NCI-H82 (cell line): ENCODE measurements around the gene SPRN.
A peak's percentile ranks its signal among the peaks of the same experiment; 100 is the strongest.
"Not testable (repeated sequence)": the region's sequence is repeated elsewhere in the genome, so short reads cannot be mapped to it uniquely, and the experiment has no call there.

Experiments
- DNase-seq: peaks from one replicate; lab custom pipeline; 2025; lab: John Stamatoyannopoulos, UW

Gene SPRN

DNA sequence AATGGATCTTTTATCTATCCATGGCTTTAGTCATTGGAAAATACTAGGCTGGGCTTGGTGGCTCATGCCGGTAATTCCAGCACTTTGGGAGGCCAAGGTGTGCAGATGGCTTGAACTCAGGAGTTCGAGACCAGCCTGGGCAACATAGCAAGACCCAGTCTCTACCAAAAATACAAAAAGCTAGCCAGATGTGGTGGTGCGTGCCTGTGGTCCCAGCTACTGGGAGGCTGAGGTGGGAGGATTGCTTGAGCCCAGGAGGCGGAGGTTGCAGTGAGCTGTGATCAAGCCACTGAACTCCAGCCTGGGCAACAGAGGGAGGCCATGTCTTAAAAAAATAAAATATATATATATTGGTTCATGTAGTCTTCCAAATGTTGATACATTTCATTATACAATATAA, 37.5 kb downstream of the SPRN start:
- not testable (repeated sequence) for DNase-seq

DNA sequence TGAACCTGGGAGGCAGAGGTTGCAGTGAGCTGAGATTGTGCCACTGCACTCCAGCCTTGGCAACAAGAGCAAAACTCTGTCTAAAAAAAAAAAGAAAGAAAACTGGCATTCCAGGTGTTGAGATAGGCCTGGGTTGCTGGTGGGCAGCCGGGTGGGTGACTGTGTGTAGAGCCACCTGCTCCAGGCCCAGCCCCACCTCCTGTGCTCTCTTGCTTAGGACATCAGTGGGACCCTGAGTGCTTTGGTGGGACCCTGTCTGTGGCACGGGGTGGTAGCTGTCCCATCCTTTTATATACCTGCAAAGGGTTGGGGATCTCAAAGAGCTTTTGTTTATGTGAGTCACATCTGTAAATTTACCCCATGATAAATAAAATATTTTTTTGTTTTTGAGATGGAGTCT, 39.2 kb downstream of the SPRN start:
- DNase-seq, result no peak

DNA sequence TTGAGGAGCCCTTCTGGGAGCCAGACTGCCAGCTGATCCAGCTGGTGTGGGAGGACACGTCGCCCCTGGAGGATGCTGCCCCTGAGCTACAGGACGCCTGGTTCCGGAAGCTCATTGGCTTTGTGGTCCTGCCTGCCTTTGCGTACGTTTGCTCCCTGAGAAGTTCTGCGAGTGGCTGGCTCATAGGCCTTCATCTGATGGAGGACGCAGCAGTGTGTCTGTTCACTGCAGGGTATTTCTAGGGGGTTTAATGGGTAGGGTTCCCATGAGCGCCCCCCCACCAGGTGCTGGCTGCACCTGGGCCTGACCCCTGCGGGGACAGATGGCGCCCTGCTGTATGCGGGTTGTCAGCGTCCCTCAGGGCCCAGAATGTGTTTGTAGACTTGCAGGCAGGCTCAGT, 40.4 kb downstream of the SPRN start:
- no peak for DNase-seq

DNA sequence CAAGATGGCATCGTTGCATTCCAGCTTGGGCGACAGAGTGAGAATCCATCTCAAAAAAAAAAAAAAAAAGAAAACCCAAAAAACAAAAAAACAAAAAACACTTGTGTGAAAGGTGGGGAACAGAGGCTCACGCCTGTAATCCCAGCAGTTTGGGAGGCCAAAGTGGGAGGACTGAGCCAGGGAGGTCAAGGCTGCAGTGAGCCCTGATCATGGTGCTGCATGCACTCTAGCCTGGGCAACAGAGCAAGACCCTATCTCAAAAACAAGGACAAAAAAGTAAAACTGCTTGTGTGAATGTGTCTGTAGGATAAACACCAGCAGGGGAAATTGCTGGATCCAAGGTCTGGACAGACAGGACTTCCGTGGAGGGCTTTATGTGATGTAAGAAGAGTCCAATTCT, 40.9 kb downstream of the SPRN start:
- DNase-seq, result no peak

DNA sequence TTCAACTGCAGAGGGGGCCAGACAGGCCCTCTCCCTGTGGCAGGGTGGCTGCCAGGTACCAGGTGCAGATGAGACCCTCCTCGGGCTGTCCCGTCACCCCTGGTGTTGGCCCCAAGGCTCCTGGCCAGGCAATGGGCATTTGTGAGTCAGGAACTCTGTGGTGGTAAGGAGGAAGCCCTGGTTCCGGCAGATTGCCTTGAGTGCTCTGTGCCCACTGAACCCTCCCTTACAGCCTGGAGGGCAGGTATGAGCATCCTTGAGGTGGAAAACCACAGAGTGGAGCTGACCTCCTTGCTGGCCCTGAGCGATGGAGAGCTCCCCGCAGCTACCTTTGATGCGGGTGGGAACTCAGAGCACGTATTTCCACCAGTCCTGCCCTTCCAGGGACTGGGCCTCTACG, 43.4 kb downstream of the SPRN start:
- DNase-seq, result no peak

DNA sequence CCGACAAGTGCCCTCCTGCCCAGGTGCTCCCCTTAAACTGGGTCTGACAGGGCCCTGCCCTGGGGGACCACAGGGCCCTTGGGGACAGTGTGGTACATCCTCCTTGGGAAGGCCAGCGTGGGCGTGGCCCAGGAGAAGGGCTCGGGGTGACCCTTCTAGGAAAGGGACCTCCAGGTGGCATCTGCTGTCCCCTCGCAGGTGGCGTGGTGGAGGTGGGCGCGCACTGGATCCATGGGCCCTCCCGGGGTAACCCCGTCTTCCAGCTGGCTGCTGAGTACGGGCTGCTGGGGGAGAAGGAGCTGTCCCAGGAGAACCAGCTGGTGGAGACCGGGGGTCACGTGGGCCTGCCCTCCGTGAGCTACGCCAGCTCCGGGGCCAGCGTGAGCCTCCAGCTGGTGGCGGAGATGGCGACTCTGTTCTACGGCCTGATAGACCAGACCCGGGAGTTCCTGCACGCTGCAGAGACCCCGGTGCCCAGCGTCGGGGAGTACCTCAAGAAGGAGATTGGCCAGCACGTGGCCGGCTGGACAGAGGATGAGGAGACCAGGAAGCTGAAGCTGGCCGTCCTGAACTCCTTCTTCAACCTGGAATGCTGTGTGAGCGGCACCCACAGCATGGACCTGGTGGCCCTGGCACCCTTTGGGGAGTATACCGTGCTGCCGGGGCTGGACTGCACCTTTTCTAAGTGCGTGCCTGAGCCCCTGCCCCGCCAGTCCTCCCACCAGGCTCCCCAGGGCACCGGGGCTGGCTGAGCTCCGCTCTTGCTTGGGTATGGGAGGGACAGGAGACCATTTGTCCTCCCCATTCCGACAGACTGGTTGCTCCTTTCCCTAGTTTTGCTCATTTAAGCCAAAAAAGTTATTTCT, 44.4 kb downstream of the SPRN start:
- DNase-seq, result no peak

DNA sequence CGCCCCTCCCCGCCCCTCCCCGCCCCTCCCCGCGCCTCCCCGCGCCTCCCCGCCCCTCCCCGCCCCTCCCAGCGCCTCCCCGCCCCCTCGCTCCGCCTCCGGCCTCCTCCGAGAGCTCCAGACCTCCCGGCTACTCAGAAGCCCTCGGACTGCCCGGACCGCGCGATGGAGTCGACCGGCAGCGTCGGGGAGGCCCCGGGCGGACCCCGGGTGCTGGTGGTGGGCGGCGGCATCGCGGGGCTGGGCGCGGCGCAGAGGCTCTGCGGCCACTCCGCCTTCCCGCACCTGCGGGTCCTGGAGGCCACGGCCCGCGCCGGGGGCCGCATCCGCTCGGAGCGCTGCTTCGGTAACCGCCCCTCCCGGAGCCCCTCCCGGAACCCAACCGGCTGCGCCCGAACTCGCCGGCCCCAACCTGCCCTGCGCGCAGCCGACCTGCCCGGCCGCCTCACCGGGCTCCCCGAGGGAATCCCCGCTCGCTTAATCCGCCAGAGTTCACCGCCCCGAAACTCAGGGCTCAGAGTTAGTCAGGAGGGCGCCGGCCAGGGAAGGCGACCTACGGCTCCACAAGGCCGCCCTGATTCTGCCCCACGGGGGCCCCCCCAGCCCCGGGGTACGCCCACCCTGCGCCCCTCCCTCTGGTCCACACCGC, 45.1 kb downstream of the SPRN start, which contains the start of gene PAOX:
Gene PAOX, plus strand, starts transcription at position 111 of the 649 bp plus-strand sequence. Its CDS starts 55 bp downstream, at position 166.
- DNase-seq, result peak; percentile 40

DNA sequence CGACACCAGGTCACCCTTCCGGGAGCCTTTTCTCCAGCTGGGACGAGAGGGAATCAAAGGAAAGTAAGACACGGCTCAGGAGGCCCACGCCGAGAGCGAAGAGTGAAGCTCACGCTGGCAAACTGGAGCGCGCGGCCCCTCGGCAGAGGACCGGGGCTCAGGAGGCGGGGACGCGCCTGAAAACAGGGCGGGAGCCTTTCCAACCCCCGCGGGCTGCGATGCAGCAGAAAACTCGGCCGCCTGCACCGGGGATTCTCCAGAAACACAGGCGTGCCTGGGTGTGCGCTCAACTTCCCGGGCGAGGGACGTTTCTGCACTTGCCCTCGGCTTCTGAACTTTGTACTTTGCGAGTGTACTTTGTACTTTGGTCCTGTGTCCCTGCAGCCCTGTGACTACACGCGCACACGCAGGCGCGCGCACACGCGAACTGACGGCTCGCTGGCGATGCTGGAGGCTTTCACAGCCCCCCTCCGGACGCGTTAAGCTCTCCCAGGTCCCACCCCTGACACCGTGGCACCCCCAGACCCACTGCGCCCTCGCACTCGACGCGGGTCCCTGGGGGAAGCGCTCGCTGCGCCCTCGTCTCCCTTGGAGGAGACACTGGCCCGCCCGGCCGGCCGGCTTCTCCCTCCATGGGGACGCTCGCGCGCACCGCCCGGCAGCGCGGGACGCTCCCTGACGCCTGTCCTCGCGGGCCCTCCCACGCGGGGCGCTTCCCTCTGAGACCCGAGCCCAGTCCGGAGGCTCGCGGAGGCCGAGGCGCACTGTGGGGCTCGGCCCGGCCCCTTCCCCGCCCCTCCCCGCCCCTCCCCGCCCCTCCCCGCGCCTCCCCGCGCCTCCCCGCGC, 46.0 kb downstream of the SPRN start:
- peak; percentile 49 for DNase-seq

DNA sequence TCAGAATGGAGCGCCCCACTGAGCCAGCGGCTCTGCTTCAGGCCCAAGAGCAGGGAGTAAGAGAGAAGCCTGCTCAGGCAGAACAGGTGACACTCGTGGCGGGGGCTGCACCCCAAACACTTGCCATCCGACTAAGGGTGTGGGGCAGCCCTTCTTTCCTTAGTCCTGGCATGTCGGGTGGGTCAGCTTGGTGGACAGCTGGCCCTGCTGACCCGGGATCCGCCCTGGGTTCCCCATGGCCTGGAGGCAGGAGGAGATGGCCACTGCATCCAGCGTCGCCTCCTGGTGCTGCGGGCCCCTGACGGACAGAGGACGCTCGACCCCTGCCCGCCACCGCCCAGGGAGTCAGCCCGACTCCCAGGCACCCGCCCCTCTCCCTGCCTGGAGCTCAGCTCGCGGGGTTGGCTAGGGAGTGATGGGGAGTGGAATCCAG, 46.6 kb downstream of the SPRN start:
- DNase-seq, result no peak

DNA sequence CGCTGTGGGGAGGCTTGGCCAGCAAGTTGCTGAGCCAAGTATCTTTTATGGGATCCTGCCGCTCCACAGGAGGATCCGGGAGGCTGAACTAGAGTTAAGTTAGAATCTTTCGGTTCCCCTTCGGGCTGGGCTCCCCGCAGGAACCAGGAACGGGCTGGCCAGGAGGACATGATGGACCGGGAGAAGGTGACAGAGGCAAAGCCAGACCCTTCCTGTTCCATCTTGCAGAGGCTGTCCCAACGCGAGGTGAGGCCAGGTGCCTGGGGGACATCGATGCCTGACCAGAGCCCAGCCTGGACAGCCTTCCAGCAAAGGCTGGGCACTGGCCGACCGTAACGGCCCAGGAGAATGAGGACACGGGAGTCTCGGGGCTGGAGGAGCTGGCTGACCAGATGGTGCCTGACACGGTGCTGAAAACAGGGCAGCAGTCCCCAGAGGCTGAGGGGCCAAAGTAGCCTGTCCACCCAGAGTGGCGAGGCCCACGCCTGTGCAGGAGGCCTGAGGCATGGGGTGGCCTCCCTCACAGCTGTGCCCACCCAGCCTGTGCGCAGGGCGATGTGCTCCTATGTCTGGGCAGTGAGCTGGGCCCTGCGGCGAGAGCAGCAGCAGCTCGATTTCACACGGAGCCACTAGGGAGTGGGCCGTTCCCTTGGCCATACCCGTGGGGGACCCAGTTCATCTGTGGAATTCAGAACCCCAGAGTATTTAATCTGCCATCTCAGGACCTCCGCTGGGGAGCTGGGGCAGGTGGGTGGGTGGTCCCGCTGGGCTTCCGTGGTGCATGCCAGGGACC, 47.2 kb downstream of the SPRN start:
- DNase-seq, result no peak

DNA sequence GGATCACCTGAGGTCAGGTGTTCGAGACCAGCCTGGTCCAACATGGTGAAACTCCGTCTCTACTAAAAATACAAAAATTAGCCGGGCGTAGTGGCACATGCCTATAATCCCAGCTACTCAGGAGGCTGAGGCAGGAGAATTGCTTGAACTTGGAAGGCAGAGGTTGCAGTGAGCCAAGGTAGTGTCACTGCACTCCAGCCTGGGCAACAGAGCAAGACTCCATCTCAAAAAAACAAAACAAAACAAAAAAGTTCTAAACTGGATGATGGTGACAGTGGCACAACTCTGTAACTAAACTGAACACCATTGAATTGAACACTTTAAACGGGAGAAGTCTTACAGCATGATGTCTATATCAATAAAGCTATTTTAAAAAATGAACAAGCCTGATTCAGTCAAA, 48.2 kb downstream of the SPRN start:
- DNase-seq, result not testable (repeated sequence)

DNA sequence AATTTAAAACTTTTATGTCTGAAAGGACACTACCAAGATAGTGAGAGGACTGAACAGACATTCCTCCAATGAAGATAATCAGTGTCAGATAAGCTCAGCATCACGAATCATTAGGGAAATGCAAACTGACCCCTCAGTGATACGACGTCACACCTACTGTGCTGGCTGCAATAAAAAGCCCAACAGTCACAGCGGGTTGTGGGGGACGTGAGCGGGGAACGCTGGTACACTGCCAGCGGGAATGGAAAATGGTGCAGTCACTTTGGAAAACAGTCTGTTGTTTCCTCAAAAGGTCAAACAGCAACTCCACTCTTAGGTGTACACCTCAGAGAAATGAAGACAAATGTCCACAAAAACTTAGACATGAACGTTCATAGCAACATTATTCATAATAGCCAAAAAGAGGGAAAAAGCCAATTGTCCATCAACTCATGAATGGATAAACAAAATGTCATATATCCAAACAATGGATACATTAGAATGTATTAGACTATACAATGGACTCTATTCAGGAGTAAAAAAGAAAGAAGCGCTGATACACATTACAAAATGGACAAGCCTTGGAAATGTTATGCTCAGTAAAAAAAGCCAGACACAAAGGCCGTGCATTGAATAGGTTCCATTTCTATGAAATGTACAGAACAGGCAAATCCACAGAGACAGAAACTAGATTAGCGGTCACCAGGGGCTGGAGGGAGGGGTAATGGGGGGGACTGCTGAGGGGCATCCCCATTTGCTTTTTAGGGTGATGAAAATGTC, 48.9 kb downstream of the SPRN start:
- no peak for DNase-seq

DNA sequence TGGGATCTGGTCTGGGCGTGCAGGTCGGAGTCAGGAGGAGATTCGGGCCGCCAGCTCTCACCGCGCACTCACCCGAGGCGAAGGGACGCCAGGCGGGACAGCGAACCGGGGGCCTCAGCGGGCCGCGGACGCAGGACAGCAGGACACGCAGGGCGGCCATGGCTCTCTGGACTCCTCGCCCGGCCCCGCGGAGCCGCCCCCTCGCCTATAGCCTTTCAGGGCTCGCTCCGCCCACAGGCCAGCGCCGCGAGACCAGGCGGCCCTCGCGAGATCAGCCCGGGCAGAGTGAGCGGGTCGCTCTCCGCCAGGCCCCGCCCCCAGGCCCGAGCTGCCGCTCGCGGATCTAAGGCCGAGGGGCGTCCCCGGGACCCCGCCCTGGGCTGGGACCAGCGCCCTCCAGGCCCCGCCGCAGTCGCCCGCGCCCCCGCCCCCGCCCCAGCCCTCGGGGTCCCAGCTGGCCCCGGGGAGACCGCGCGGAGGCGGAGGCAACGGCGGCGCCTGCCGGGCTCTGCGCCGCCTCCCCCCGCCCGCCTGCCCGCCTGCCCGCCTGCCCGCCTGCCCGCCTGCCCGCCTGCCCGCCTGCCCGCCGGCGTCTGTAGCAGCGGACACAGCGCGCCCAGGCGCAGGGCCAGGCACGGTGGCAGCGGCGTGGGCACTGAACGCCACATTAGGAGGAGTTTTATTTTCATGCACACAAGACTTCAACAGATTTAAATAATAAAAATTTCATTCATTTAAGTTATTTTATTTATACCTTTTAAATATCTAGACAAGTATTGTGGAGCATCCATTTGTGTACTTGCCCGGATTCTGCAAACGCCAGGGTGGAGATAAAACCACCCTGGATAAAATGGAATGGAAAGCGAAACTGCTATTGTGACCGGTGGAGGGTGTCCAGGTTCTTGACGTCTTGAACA, 51.0 kb downstream of the SPRN start, which contains the start of gene ECHS1:
Gene ECHS1, minus strand, starts transcription at position 181 of the 917 bp plus-strand sequence. Its CDS starts 21 bp downstream, at position 160.
- DNase-seq, result peak; percentile 94

DNA sequence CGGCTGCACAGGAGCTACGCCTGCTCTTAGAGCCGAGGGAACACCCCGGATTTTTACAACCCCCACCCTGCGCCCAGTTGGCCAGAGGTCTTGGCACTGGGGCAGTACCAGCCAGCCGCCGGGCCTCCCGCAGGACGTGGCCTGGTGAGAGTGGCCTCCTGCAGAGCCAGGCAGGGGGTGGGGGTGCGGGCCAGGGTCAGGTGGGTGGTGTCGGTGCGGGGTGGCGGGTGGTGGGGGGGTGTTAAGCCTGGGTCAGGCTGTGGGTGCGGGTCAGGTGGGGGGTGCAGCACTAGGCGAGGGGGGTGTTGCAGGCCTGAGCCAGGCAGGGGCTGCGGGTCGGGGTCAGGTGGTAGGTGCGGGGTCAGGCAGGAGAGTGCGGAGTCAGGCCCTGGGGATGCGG, 51.9 kb downstream of the SPRN start:
- DNase-seq, result no peak
